ENCODE data around the gene PMVK. TPM values are rescaled to one million over a fixed set of nuclear protein-coding genes. Genes with fewer than 3 reads are reported as not detected.

Gene PMVK
- polyA plus RNA-seq, 3 donors: 17.2 to 43.2 (median 41.9) TPM

DNA sequence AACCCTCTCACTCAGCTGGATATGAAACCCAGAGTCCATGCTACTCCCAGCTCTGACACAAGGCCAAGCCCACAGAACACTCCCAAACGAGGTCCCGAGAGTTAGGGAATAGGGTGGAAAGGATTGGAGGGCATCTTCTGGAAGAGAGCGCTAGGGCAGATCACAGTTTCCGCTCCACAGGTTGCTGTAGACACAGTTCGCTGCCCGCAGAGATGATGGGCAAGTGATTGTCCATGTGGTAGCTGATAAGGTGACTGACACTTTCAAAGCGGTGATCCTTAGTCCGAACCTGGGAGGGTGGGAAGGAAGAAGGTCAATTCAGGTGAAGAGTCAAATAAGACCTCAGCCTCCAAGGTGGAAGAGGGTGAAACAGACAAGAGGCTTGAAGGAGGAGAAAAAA lies 27.1 kb upstream of the PMVK start:
- Histone ChIP-seq H4K20me1 (ENCODE audit: insufficient read depth, low read length) (peaks cover 66% of the 10 kb centered on the region), H3K4me1 (ENCODE audit: control insufficient read depth in 1 of 2, insufficient read depth in 2 of 2, low read length in 2 of 2) (peaks cover 17 to 30% of the 10 kb centered on the region in 2 donors), H3K79me2 (ENCODE audit: insufficient read depth, low read length) (peaks cover 46% of the 10 kb centered on the region), H3K9ac (ENCODE audit: insufficient read depth, low read length, poor library complexity, severe bottlenecking) (no peak overlapping the region), H3K9me3 (replicated peaks in 1 of 2; ENCODE audit: control insufficient read depth in 1 of 2, insufficient read depth in 1 of 2, low read length in 2 of 2) (no peaks in the 10 kb centered on the region), H3K27me3 (ENCODE audit: control insufficient read depth in 2 of 2, insufficient read depth in 2 of 2, low read length in 2 of 2) (no peaks in the 10 kb centered on the region), H2AFZ (ENCODE audit: insufficient read depth, low read depth, low read length, poor library complexity, severe bottlenecking) (no peak overlapping the region), H3K27ac (ENCODE audit: low read depth in 1 of 2, low read length in 2 of 2) (no peak overlapping the region), H3K4me2 (replicated peaks; ENCODE audit: extremely low read depth, low read length, poor library complexity, severe bottlenecking) (no peak overlapping the region), H3K4me3 (replicated peaks in 1 of 3; ENCODE audit: low read depth in 2 of 3, low read length in 3 of 3) (no peak overlapping the region), H3K36me3 (replicated peaks in 1 of 2; ENCODE audit: control insufficient read depth in 1 of 2, insufficient read depth in 2 of 2, low read length in 2 of 2) (peaks cover 68 to 69% of the 10 kb centered on the region in 2 donors)
- Mint-ChIP-seq H3K27ac (peak overlapping the region in 2 of 7 donors; percentile 31 to 68), H3K4me3 (no peak overlapping the region), H3K4me1 (peaks cover 24% of the 10 kb centered on the region), H3K27me3 (ENCODE audit: low read depth in 3 of 3) (peaks cover 0 to 4% (median 0%) of the 10 kb centered on the region in 3 donors), H3K9me3 (no peaks in the 10 kb centered on the region), H3K36me3 (peaks cover 53 to 65% of the 10 kb centered on the region in 2 donors)
- 96% methylated on average over 8 of the region's 8 CpGs for WGBS (ENCODE audit: insufficient coverage)
- no peak for DNase-seq
- intact Hi-C loops (cut with micrococcal nuclease): loop anchor here (5.0 kb wide), 2 partner anchors 39 to 54 kb away; partner anchors contain the start of gene ZBTB7B (in 2 of the 2)
- TF ChIP-seq, protein P1, sequence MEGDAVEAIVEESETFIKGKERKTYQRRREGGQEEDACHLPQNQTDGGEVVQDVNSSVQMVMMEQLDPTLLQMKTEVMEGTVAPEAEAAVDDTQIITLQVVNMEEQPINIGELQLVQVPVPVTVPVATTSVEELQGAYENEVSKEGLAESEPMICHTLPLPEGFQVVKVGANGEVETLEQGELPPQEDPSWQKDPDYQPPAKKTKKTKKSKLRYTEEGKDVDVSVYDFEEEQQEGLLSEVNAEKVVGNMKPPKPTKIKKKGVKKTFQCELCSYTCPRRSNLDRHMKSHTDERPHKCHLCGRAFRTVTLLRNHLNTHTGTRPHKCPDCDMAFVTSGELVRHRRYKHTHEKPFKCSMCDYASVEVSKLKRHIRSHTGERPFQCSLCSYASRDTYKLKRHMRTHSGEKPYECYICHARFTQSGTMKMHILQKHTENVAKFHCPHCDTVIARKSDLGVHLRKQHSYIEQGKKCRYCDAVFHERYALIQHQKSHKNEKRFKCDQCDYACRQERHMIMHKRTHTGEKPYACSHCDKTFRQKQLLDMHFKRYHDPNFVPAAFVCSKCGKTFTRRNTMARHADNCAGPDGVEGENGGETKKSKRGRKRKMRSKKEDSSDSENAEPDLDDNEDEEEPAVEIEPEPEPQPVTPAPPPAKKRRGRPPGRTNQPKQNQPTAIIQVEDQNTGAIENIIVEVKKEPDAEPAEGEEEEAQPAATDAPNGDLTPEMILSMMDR (IDR thresholded peaks at IDR 0.05): no peak

DNA sequence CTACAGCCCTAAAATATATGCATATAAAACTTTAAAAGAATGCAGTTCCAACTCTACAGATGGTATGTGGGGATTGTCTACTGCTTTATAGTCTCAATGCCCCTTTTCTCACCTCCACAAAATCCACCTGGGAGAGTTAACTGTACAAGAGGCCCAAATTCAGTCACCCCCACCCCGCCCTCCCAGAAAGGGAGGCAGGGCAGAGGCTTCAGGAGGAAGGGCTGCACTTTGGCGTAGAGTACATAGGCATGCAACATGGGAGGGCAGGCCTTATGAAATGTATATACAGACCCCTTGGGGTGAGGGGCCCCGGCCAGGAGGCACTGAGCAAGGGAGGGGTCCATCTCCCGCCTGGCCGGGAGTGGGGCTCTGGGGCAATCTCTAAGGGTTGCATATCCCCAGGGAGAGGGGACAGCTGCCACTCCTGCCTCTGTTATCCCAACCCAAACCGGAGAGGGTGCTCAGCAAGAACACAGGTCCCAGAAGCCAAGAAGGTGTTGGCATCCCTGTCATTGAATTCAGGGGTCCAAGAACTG lies 26.3 kb upstream of the PMVK start:
- Mint-ChIP-seq H3K27ac (peak overlapping the region in 1 of 7 donors; percentile 82), H3K4me1 (peaks cover 24% of the 10 kb centered on the region), H3K9me3 (no peaks in the 10 kb centered on the region), H3K4me3 (no peak overlapping the region), H3K27me3 (ENCODE audit: low read depth in 3 of 3) (peaks cover 0 to 4% (median 0%) of the 10 kb centered on the region in 3 donors), H3K36me3 (peaks cover 49 to 61% of the 10 kb centered on the region in 2 donors)
- Histone ChIP-seq H3K79me2 (ENCODE audit: insufficient read depth, low read length) (peaks cover 48% of the 10 kb centered on the region), H4K20me1 (ENCODE audit: insufficient read depth, low read length) (peaks cover 58% of the 10 kb centered on the region), H3K27ac (ENCODE audit: low read depth in 1 of 2, low read length in 2 of 2) (no peak overlapping the region), H3K4me1 (ENCODE audit: control insufficient read depth in 1 of 2, insufficient read depth in 2 of 2, low read length in 2 of 2) (peaks cover 17 to 30% of the 10 kb centered on the region in 2 donors), H3K27me3 (ENCODE audit: control insufficient read depth in 2 of 2, insufficient read depth in 2 of 2, low read length in 2 of 2) (no peaks in the 10 kb centered on the region), H3K4me2 (replicated peaks; ENCODE audit: extremely low read depth, low read length, poor library complexity, severe bottlenecking) (no peak overlapping the region), H3K9me3 (replicated peaks in 1 of 2; ENCODE audit: control insufficient read depth in 1 of 2, insufficient read depth in 1 of 2, low read length in 2 of 2) (no peaks in the 10 kb centered on the region), H3K36me3 (replicated peaks in 1 of 2; ENCODE audit: control insufficient read depth in 1 of 2, insufficient read depth in 2 of 2, low read length in 2 of 2) (peaks cover 62 to 69% of the 10 kb centered on the region in 2 donors), H2AFZ (ENCODE audit: insufficient read depth, low read depth, low read length, poor library complexity, severe bottlenecking) (no peak overlapping the region), H3K9ac (ENCODE audit: insufficient read depth, low read length, poor library complexity, severe bottlenecking) (no peak overlapping the region), H3K4me3 (replicated peaks in 1 of 3; ENCODE audit: low read depth in 2 of 3, low read length in 3 of 3) (no peak overlapping the region)
- no peak for DNase-seq
- WGBS (ENCODE audit: insufficient coverage): 90% methylated on average over 2 of the region's 6 CpGs
- TF ChIP-seq, protein P1 (IDR thresholded peaks at IDR 0.05): no peak
- intact Hi-C loops (cut with micrococcal nuclease): loop anchor here (5.0 kb wide), 2 partner anchors 39 to 54 kb away; partner anchors contain the start of gene ZBTB7B (in 2 of the 2)
